ENCODE measurements around the gene CAMTA1.

Gene CAMTA1

DNA sequence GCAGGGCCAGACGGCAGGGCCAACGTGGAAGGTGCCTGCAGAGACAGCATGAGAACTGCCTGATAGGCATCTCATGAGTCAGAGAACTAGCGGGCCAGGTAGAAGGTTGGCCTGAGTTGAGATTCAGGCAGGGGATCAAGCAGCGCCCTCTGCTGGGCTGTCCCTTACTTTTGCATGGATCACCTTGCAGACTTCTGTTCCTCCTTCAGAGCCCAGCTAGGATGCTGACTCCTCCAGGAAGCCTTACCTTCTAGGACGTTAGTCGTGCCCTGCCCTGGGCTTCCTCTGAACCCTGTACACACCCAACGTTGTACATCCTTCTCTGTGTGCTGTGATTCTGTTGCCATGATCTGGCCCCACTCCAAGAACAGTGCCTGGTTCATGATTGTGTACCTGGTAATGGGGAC lies 754.5 kb downstream of the CAMTA1 start:
- Histone ChIP-seq H3K27me3 (ENCODE audit: control insufficient read depth, insufficient read depth, low read length) (peaks cover 2% of the 10 kb centered on the region), H3K4me3 (ENCODE audit: low read depth, low read length) (no peak overlapping the region), H3K9ac (ENCODE audit: low read depth, low read length) (no peak overlapping the region), H3K9me3 (ENCODE audit: control insufficient read depth, insufficient read depth, low read length) (no peaks in the 10 kb centered on the region), H3K36me3 (ENCODE audit: control insufficient read depth, insufficient read depth, low read length) (no peaks in the 10 kb centered on the region), H3K4me1 (ENCODE audit: control insufficient read depth, insufficient read depth, low read length) (peaks cover 25% of the 10 kb centered on the region)

DNA sequence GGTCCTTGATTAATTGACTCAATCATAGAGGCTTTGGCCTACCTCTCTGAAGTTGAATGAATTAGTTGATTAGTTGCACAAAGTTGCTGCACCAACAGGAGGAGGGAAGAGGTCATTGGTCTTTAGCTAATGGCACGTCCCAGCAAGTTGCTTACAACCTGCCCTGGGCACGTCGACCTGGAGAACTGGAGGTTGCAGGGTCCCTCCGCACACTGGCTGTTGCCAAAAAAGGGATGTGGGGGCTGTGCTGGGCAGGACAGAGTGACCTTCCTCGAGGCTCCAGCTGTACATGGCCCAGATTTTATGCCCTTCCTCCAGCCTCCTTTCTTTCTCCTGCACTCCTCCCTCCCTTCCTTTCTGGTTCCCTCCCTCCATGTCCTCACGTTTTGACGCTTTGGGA lies 755.6 kb downstream of the CAMTA1 start:
- Histone ChIP-seq H3K36me3 (ENCODE audit: control insufficient read depth, insufficient read depth, low read length) (no peaks in the 10 kb centered on the region), H3K27me3 (ENCODE audit: control insufficient read depth, insufficient read depth, low read length) (peaks cover 2% of the 10 kb centered on the region)

DNA sequence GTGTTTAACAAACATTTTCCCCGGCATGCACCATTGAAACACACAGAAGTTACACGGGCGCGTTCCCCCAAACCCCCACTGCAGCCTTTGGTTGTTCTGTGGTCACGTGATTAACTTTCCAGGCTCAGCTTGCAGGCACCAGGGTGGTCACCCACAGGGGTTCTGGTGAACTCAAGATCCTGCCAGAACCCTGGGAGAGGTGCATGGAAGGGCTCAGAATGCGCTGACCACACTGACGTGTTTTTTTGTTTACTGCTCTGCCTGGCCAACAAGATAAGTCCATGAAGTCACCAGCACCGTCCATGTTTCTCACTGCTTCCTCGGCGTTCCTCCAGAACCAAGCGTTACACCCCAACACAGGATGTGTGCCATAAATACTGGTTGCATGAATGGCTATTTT lies 756.4 kb downstream of the CAMTA1 start:
- Histone ChIP-seq H3K36me3 (ENCODE audit: control insufficient read depth, insufficient read depth, low read length) (no peaks in the 10 kb centered on the region), H3K4me3 (ENCODE audit: low read depth, low read length) (no peak overlapping the region), H3K9me3 (ENCODE audit: control insufficient read depth, insufficient read depth, low read length) (no peaks in the 10 kb centered on the region), H3K9ac (ENCODE audit: low read depth, low read length) (no peak overlapping the region), H3K4me1 (ENCODE audit: control insufficient read depth, insufficient read depth, low read length) (peaks cover 16% of the 10 kb centered on the region), H3K27me3 (ENCODE audit: control insufficient read depth, insufficient read depth, low read length) (peaks cover 2% of the 10 kb centered on the region)

More for the DNA sequence above, 755.6 kb downstream of the CAMTA1 start:
- H3K9me3 ChIP-seq (ENCODE audit: control insufficient read depth, insufficient read depth, low read length), result no peaks in the 10 kb centered on the region
- no peak overlapping the region for H3K9ac ChIP-seq (ENCODE audit: low read depth, low read length)
- H3K4me3 ChIP-seq (ENCODE audit: low read depth, low read length), result no peak overlapping the region
- peaks cover 20% of the 10 kb centered on the region for H3K4me1 ChIP-seq (ENCODE audit: control insufficient read depth, insufficient read depth, low read length)

DNA sequence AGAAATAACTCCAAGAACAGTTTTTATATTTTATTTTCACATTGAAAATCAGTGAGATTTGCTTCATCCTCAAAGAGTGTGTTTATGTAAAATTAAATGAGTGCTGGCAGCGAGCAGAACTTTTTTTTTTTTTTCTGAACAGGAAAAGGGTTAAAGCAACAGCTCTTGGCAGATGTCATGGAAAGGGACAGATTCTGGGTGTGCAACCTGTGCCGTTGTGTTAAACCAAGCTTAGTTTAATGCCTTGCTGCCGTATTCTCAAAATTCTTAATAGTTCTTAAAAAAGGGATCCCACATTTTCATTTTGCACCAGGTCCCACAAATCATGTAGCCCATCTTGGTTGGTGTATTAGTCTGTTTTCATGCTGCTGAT lies 758.5 kb downstream of the CAMTA1 start:
- Histone ChIP-seq H3K27me3 (ENCODE audit: control insufficient read depth, insufficient read depth, low read length) (no peaks in the 10 kb centered on the region), H3K4me3 (ENCODE audit: low read depth, low read length) (no peak overlapping the region), H3K36me3 (ENCODE audit: control insufficient read depth, insufficient read depth, low read length) (no peaks in the 10 kb centered on the region), H3K9ac (ENCODE audit: low read depth, low read length) (no peak overlapping the region), H3K9me3 (ENCODE audit: control insufficient read depth, insufficient read depth, low read length) (no peaks in the 10 kb centered on the region), H3K4me1 (ENCODE audit: control insufficient read depth, insufficient read depth, low read length) (peaks cover 4% of the 10 kb centered on the region)

DNA sequence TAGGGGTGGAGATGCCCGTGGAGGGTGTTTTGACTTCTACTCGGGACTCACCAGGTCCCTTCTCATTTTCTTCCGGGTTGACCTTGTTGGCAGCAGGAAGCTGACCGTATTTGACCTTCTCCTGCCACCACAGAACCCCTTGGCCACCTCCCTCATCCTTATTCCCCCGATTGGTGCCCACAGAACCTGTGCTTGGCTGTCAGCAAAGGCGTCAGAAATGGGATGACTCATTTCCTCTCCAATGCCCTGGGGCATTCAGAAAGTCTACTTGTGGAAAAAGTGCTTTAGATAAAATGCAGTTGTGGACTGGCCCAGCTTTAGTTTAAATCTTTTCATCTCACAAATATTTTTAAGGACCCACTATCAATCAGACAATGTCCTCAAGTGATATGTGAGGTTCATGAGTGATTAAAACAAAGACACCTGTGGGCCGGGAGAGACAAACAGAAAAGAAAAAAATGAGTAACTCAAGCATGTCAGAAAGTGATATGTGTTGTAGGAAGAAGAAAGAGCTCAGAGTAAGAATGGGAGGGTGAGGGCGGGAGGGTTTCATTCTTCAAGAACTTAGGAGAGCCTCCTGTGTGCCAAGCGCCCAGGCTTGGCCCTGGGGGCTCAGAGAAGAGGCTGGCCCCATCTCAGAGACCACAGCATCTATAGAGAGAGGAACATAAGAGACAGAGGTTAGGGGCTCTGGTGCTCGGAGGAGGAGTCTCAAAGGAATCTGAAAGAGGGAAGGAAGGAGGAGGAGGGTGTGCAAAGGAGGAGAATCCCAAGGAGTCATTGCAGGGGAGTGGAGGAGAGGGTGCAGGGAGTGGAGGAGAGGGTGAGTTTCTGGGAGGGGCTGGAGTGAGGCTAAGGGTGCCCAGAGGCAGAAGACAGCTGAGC lies 764.3 kb downstream of the CAMTA1 start:
- Histone ChIP-seq H3K9ac (ENCODE audit: low read depth, low read length) (no peak overlapping the region), H3K9me3 (ENCODE audit: control insufficient read depth, insufficient read depth, low read length) (no peaks in the 10 kb centered on the region), H3K4me1 (ENCODE audit: control insufficient read depth, insufficient read depth, low read length) (peaks cover 10% of the 10 kb centered on the region), H3K4me3 (ENCODE audit: low read depth, low read length) (no peak overlapping the region), H3K27me3 (ENCODE audit: control insufficient read depth, insufficient read depth, low read length) (no peaks in the 10 kb centered on the region), H3K36me3 (ENCODE audit: control insufficient read depth, insufficient read depth, low read length) (no peaks in the 10 kb centered on the region)

DNA sequence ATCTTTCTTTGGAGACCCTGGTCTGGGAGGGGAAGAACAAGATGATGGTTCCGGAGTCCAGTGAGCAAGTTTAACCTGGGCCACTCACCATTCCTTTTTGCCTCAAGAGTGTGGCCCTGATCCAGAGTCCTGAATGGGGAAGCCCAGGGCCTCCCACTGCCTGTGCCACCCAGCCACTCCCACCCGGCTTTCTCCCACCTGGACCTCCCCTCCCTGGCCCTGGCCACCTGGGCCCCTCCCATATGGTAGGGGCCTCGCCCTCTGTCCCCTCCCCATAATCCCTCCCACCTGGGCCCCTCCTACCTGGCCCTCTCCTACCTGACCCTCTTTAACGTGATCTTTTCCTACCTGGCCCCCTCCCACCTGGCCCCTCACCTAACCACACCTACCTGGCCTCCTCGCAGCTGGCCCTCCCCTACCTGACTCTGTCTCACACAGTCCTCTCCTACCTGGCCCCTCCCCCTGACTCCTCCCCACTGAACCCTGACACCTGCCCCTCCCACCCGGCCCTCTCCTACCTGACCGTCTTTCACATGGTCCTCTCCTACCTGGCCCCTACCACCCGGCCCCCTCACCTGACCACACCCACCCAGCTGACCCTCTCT lies 765.1 kb downstream of the CAMTA1 start:
- no peak overlapping the region for H3K9ac ChIP-seq (ENCODE audit: low read depth, low read length)

DNA sequence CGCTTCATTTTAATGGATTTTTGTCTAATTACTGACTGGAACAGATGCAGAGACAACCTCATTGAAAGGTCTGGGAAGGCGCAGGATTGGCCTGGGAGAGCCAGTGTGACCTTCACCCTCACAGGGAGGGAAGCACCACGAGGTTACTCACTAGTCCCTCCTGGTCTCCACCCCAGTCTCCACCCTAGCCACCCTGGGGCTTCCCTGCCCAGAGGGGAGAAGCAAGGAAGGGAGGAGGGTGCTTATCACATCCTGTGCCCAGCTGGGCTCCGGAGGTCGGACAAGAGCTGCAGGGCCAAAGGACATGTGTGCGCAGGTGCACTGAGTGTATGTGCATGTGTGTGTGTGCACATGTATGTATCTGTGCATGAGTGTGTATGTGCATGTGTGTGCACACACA lies 765.7 kb downstream of the CAMTA1 start:
- Histone ChIP-seq H3K4me1 (ENCODE audit: control insufficient read depth, insufficient read depth, low read length) (peaks cover 10% of the 10 kb centered on the region), H3K4me3 (ENCODE audit: low read depth, low read length) (no peak overlapping the region)

More for the DNA sequence above, 765.1 kb downstream of the CAMTA1 start:
- Histone ChIP-seq H3K4me1 (ENCODE audit: control insufficient read depth, insufficient read depth, low read length) (peaks cover 10% of the 10 kb centered on the region), H3K4me3 (ENCODE audit: low read depth, low read length) (no peak overlapping the region), H3K9me3 (ENCODE audit: control insufficient read depth, insufficient read depth, low read length) (no peaks in the 10 kb centered on the region), H3K27me3 (ENCODE audit: control insufficient read depth, insufficient read depth, low read length) (no peaks in the 10 kb centered on the region), H3K36me3 (ENCODE audit: control insufficient read depth, insufficient read depth, low read length) (no peaks in the 10 kb centered on the region)

DNA sequence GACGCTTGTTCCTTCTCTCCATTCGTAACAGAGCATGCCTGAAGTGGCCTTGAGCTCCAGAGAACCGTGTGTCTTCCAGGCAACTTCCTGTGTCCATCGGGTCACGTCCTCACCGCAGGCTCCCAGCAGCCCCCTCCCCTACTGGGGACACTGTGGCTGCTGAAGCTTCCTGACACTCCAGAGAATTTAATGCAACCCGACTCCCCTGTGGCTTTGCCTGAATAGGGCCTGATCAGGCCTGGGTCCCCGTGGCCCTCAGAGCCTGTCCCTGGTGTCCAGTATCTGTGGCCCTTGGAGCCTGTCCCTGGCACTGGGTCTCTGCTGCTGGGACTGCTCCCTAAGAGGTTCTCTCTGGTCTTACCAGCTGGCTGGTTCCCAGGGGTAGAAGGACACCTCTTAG lies 766.2 kb downstream of the CAMTA1 start:
- H3K4me3 ChIP-seq (ENCODE audit: low read depth, low read length), result no peak overlapping the region
- peaks cover 10% of the 10 kb centered on the region for H3K4me1 ChIP-seq (ENCODE audit: control insufficient read depth, insufficient read depth, low read length)

More for the DNA sequence above, 765.7 kb downstream of the CAMTA1 start:
- Histone ChIP-seq H3K27me3 (ENCODE audit: control insufficient read depth, insufficient read depth, low read length) (no peaks in the 10 kb centered on the region), H3K36me3 (ENCODE audit: control insufficient read depth, insufficient read depth, low read length) (no peaks in the 10 kb centered on the region), H3K9ac (ENCODE audit: low read depth, low read length) (no peak overlapping the region), H3K9me3 (ENCODE audit: control insufficient read depth, insufficient read depth, low read length) (no peaks in the 10 kb centered on the region)

DNA sequence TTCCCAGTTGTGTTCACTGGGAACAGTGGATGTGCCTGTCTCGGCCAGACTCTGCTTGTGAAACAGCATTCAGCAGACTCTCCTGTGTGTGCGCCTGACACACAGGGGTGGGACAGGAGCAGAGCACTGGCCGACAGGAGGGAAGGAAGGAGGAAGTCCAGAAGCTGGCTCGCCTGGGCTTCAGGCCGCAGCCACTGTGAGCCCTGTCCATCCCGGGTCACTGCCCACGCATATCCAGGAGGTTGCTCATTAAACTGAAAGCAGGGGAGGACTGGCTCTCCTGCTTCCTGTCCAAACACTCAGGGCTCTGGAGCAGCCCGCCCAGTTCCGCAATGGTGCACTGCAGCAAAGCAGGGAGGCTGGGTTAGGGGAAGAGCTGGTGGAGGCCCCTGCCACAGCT lies 767.1 kb downstream of the CAMTA1 start:
- no peaks in the 10 kb centered on the region for H3K27me3 ChIP-seq (ENCODE audit: control insufficient read depth, insufficient read depth, low read length)
- peaks cover 10% of the 10 kb centered on the region for H3K4me1 ChIP-seq (ENCODE audit: control insufficient read depth, insufficient read depth, low read length)
- H3K9ac ChIP-seq (ENCODE audit: low read depth, low read length), result no peak overlapping the region
- no peak overlapping the region for H3K4me3 ChIP-seq (ENCODE audit: low read depth, low read length)
- H3K9me3 ChIP-seq (ENCODE audit: control insufficient read depth, insufficient read depth, low read length), result no peaks in the 10 kb centered on the region
- no peaks in the 10 kb centered on the region for H3K36me3 ChIP-seq (ENCODE audit: control insufficient read depth, insufficient read depth, low read length)

More for the DNA sequence above, 766.2 kb downstream of the CAMTA1 start:
- Histone ChIP-seq H3K27me3 (ENCODE audit: control insufficient read depth, insufficient read depth, low read length) (no peaks in the 10 kb centered on the region), H3K9ac (ENCODE audit: low read depth, low read length) (no peak overlapping the region), H3K9me3 (ENCODE audit: control insufficient read depth, insufficient read depth, low read length) (no peaks in the 10 kb centered on the region), H3K36me3 (ENCODE audit: control insufficient read depth, insufficient read depth, low read length) (no peaks in the 10 kb centered on the region)

DNA sequence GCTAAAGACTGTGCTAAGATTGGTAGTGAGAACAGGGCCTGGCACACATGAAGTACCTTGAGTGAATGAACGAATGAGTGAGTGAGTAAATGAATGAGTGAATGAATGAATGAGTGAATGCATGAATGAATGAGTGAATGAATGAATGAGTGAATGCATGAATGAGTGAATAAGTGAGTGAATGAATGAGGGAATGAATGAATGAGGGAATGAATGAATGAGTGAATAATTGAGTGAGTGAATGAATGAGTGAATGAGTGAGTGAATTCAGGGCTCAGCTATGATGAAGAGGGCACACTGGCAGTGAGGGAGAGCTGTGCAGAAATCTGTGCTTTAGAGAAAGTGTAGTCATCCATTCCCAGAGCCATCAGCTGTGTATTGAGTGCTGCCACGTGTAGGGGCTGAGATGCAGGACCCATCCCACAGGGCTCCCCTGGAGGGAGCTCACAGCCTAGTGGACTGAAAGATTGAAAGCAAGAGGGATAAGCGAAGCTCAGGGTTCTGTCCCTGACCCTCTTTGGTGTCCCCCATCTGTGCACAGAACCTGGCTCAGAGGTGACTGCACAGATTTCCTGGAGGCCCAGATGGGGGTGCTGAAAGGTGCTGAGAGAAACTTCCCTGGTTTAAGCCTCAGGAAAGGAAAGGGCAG lies 767.9 kb downstream of the CAMTA1 start:
- no peaks in the 10 kb centered on the region for H3K27me3 ChIP-seq (ENCODE audit: control insufficient read depth, insufficient read depth, low read length)
- H3K9me3 ChIP-seq (ENCODE audit: control insufficient read depth, insufficient read depth, low read length), result no peaks in the 10 kb centered on the region
- H3K9ac ChIP-seq (ENCODE audit: low read depth, low read length), result no peak overlapping the region
- H3K4me3 ChIP-seq (ENCODE audit: low read depth, low read length), result no peak overlapping the region
- peaks cover 10% of the 10 kb centered on the region for H3K4me1 ChIP-seq (ENCODE audit: control insufficient read depth, insufficient read depth, low read length)
- no peaks in the 10 kb centered on the region for H3K36me3 ChIP-seq (ENCODE audit: control insufficient read depth, insufficient read depth, low read length)

DNA sequence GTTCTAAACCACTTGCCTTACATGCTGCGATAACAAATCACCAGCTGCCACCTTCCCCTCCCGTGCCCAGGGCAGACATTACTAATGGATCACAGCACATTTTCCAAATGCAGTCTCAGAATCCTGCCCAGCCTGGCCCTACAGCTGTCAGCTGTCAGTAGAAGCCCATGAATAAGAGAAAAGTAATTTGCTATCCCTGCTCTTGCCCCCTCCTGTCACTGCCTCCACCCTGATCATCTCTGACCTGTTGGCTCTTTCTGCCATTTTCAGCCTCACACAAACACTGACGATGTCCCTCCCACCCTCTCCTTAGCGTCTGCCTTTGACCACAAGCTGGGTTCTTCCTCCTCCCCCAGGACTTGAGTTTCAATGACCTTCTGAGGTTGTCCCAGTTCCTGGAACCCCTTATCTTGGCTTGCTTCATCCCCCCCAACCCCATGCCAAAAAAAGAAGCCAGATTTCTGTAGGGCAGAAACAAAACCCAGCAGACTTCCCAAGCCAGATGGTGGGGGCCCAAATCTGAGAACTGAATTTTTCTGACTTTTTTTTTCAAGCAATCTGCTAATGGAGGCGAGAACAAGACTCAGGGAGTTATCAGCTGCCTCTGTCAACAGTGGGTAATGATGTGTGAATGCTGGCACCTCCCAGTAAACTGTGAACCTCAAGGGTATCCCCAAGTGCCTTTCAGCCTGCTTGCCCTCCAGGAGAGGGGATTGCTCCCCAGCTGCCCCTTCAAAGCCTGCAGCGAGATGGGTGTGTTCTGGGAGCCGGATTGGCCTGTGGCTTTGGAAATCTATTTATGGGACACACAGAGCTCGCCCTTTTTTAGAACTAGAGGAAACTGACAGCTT lies 769.4 kb downstream of the CAMTA1 start:
- Histone ChIP-seq H3K4me3 (ENCODE audit: low read depth, low read length) (no peak overlapping the region), H3K9ac (ENCODE audit: low read depth, low read length) (no peak overlapping the region), H3K9me3 (ENCODE audit: control insufficient read depth, insufficient read depth, low read length) (no peaks in the 10 kb centered on the region), H3K27me3 (ENCODE audit: control insufficient read depth, insufficient read depth, low read length) (no peaks in the 10 kb centered on the region), H3K4me1 (ENCODE audit: control insufficient read depth, insufficient read depth, low read length) (peaks cover 10% of the 10 kb centered on the region), H3K36me3 (ENCODE audit: control insufficient read depth, insufficient read depth, low read length) (no peaks in the 10 kb centered on the region)

Measured in iPS-15b (cell line).